GM20000 (cell line): ENCODE measurements around the gene EMX2.

Source experiments
- DNase-seq: peaks from one replicate; pipeline ENCODE4 v3.0.0; 2012; ENCODE audit warnings: low spot score
- TF ChIP-seq, protein P1 (sequence below): IDR thresholded peaks from 2 replicates; pipeline ENCODE4 v1.5.1; 2012; ENCODE audit warnings: mild to moderate bottlenecking, control low read depth; ENCODE audit errors: extremely low read depth, missing control alignments

The EMX2 gene

DNA sequence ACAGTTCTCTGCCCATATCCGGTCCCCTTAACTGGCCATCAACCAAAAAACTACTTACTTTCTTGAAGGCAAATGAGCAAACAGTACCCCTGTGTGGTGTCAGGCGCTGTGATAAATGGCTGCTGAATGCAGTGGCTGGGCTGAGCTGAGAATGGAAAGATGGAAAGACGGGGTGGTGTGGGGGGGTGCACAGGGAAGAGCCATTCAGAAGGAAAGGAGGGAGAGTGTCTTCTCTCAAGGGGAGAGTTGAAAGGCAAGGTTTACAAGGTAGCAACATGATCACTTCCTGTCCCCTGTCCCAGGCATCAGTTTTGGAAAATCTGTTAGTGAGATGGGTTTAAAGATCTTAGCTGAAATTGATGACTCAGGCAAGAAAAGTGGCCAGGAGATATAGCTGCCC lies 22.5 kb downstream of the EMX2 start:
- DNase-seq = no peak

DNA sequence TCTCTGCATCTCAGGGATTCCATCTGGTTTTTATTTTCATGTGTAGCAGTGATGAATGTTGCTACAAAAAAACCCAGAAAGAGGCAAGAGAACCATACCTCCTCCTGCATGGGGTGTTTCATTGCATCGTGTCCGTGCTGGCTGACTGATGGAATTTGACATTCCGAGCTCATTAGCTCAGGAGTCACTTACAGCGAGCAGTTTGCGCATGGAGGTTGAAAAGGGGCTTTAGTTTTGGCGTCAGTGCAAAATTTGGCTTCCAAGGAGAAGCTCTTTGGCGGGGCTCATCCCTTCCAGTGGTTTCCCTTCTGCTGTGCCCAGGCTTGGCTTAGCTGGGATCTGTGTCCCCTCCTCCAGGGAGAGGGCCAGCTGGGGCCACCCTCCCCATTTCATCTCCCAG lies 25.8 kb downstream of the EMX2 start:
- TF ChIP-seq, protein P1, sequence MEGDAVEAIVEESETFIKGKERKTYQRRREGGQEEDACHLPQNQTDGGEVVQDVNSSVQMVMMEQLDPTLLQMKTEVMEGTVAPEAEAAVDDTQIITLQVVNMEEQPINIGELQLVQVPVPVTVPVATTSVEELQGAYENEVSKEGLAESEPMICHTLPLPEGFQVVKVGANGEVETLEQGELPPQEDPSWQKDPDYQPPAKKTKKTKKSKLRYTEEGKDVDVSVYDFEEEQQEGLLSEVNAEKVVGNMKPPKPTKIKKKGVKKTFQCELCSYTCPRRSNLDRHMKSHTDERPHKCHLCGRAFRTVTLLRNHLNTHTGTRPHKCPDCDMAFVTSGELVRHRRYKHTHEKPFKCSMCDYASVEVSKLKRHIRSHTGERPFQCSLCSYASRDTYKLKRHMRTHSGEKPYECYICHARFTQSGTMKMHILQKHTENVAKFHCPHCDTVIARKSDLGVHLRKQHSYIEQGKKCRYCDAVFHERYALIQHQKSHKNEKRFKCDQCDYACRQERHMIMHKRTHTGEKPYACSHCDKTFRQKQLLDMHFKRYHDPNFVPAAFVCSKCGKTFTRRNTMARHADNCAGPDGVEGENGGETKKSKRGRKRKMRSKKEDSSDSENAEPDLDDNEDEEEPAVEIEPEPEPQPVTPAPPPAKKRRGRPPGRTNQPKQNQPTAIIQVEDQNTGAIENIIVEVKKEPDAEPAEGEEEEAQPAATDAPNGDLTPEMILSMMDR = no peak
- DNase-seq = no peak

More for the DNA sequence above, 22.5 kb downstream of the EMX2 start:
- TF ChIP-seq, protein P1 = no peak

DNA sequence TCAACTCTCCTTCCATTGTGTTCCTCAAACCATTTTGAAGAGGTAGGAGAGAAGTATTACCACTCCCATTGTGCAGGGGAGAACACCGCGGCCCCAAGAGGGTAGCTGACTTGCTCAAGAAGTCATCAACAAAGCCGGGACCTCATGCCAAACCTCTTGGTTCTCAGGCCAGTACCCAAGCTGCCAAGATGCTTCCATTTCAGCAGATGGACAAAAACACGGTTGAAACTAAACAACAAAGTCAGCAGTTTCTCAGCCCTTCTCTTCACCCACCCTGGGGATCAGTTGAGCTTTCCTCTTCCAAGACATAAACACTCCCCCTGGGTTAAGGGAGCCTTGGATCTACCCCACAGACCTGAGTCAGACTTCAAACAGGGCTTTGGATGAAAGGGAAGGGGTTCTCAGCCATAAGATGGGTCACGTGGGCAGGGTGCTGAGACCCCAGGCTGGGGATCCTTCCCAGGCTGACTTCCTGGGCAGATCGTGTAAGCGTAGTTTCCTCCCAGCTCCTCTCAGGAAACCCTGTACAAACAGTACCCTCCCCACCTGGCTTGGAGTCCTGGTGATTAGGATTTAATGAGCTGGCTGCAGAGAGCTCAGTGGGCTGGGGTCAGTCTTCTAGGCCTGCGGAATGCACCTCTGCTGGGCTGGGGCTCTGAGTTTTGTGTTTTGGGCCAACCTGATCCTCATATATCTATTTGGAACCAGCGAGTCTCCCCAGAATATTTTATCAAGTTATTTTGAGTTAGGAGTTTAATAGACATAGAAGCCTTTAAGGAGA lies 27.3 kb downstream of the EMX2 start:
- TF ChIP-seq, protein P1 = no peak
- DNase-seq = no peak

DNA sequence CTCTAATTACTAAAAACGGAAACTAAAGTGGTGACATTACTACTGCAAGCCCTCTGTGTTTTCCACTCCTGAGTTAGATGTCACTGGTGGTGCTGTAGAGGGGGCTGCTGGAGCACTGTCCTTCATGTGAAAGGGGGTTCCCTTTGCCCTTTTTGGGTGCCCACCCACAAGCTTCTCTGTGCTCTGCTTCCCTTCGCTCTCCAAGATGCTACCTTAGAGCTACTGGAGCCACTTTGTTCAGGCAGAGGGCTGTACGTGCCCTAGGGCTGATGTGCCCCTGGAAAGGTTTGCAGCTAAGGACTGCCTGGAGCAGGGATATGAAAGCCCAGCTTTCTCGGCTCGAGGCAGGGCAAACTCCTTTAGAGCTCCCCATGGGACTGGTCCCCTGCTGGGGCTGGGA lies 28.3 kb downstream of the EMX2 start:
- DNase-seq = no peak

DNA sequence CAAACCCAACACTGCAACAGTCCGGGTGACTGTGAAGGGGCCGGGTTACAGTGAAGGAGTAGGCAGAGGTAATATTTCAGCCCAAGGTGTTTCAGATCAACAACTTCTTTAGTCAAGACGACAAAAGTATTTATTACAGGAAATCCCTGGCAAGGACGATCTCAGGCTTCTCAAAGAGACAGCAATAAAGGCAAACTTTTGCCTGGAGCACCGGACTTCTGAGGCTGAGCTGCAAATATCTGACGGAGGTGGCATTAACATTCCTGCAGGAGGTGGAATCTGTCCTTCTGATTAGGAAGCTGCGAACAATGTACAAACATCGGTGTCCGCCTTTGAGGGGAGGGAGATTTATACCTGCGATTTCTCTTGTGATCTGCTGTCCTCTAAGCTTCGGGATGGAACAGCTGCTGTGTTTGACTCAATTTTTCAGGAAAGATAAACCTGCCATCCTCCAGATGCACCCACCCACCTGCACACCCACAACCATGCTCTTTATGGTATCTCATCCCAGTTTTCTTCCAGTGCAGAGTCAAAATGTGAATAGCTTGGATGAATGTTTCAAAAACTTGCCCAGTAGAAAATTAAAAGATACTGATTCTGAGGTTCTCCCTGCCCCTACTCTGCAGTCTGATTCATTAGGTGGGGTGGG lies 32.1 kb downstream of the EMX2 start:
- no peak for DNase-seq
- TF ChIP-seq, protein P1 = no peak

More for the DNA sequence above, 28.3 kb downstream of the EMX2 start:
- TF ChIP-seq, protein P1 = no peak

DNA sequence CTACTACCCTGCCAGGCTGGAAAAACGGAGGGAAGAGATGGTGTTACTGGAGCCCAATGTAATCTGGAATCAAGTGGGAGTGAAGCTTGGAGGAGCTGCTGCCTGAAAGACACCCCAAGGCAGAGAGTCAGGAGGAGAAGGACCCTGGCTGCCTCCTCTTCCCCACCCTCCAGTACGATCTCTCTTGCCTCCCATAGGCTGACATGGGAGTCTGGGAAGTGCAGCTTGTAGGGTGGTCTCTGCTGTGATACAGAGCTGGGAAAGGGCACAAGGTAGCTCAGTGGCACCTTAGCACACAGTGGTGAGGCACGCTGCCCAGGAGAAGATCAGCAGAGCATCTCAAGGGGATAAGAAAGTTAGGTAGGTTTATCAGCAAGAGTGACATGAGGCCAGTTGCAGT lies 35.9 kb downstream of the EMX2 start:
- DNase-seq = no peak
- TF ChIP-seq, protein P1 = no peak

DNA sequence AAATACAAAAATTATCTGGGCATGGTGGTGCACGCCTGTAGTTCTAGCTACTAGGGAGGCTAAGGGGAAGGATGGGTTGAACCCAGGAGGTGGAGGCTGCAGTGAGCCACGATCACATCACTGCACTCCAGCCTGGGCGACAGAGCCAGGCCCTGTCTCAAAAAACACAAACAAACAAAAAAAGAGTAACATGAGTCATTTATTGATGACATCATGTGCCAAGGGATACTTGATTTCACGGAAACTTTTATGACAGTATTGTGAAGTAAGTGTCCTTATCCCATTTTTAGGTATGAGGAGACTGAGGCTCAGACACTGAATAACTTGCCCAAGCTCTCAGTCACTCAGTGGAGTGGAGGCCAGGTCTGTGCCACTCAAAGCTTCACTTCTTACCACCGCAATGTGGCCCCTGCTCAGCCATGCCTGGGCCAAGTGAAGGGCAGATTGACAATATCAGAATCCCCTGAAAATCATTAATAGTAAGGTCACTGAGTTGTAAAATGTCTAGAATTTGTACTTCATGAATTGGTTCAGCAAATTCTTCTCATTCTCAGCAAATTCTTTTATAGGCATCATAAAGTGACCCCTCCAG lies 36.5 kb downstream of the EMX2 start:
- DNase-seq = no peak
- TF ChIP-seq, protein P1 = no peak
